Uterus (tissue), 2 donors: Measurements from ENCODE around the gene NUDT3.

Source experiments
- POLR2A ChIP-seq, 2 donors: fragments of 450-650 bp; IDR thresholded peaks; one replicate each; pipeline ENCODE4 v1.6.1; 2016; ENCODE audit warnings: antibody characterized with exemption in 2 of 2, mild to moderate bottlenecking in 1 of 2, moderate library complexity in 1 of 2
- TF ChIP-seq, protein P1 (sequence below), 4 experiments: fragments of 200-600 bp in 2 of 4; fragments of 450-650 bp in 2 of 4; sonication (generic) in 2 of 4; IDR thresholded peaks; one replicate each; pipeline ENCODE4 v1.5.1; 2016 to 2019; ENCODE audit warnings: antibody characterized with exemption in 4 of 4, mild to moderate bottlenecking in 2 of 4, moderate library complexity in 1 of 4

DNA sequence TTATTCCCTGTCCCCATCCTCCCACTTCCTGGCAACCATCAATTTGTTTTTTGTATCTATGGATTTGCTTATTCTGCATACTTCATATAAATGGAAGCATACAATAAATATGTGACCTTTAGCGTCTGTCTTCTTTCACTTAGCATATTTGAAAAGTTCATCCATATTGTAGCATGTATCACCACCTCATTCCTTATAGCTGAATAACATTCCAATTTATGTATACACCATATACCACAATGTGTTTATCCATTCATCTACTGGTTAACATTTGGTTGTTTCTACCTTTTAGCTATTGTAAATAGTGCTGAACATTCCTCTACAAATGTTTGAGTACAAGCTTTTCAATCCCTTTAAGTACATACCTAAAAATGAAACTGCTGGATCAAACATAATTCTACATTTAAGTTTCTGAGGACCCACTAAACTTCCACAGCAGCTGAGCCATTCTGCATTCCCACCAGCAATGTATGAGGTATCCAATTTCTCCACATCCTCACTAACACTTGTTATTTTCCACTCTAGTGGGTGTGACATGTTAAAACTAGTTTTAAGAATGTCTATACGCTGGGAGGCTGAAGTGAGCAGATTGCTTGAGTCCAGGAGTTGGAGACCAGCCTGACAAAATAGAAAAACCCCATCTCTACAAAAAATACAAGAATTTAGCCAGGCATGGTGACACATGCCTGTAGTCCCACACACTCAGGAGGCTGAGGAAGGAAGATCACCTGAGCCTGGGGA is 32.9 kb downstream of the NUDT3 start:
- TF ChIP-seq, protein P1, sequence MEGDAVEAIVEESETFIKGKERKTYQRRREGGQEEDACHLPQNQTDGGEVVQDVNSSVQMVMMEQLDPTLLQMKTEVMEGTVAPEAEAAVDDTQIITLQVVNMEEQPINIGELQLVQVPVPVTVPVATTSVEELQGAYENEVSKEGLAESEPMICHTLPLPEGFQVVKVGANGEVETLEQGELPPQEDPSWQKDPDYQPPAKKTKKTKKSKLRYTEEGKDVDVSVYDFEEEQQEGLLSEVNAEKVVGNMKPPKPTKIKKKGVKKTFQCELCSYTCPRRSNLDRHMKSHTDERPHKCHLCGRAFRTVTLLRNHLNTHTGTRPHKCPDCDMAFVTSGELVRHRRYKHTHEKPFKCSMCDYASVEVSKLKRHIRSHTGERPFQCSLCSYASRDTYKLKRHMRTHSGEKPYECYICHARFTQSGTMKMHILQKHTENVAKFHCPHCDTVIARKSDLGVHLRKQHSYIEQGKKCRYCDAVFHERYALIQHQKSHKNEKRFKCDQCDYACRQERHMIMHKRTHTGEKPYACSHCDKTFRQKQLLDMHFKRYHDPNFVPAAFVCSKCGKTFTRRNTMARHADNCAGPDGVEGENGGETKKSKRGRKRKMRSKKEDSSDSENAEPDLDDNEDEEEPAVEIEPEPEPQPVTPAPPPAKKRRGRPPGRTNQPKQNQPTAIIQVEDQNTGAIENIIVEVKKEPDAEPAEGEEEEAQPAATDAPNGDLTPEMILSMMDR (IDR thresholded peaks at IDR 0.05): no peak
- TF ChIP-seq POLR2A (IDR thresholded peaks at IDR 0.05): no peak
